ENCODE measurements around the gene AHNAK2.
"Not testable (repeated sequence)": the region's sequence is repeated elsewhere in the genome, so short reads cannot be mapped to it uniquely, and the experiment has no call there.

GRCh38 chr14:104951863-104952657 is 26.1 kb downstream of the AHNAK2 start:
- not testable (repeated sequence) for TF ChIP-seq EZH2 (IDR thresholded peaks at IDR 0.05; ENCODE audit: borderline replicate concordance, low read length); CTCF (IDR thresholded peaks at IDR 0.05; ENCODE audit: low read length)
